Frontal cortex (tissue), 4 donors: Measurements from ENCODE around the gene TNRC6C. TPM values are rescaled to one million over a fixed set of nuclear protein-coding genes. Genes with fewer than 3 reads are reported as not detected.
A peak's percentile ranks its signal among the peaks of the same experiment; 100 is the strongest.

Source experiments
- DNase-seq, 2 donors: peaks; one replicate each; pipeline ENCODE4 v3.0.0; 2012; ENCODE audit warnings: low spot score in 2 of 2
- FAIRE-seq: peaks from 2 replicates; lab custom pipeline; 2012; peaks lifted over from hg19 to GRCh38; lab: Jason Lieb, UNC
- total RNA-seq: library from RNA; depleted of rRNA; stranded (reverse); fragments of >200 nt; gene quantifications from one replicate; pipeline ENCODE4 v1.2.3, GENCODE V29; 2014
- donor health status: control.
- donor health status: control.
- donor health status: control.

Gene TNRC6C
- total RNA-seq, 1 donor from 2014 or later: 26.9 TPM

DNA sequence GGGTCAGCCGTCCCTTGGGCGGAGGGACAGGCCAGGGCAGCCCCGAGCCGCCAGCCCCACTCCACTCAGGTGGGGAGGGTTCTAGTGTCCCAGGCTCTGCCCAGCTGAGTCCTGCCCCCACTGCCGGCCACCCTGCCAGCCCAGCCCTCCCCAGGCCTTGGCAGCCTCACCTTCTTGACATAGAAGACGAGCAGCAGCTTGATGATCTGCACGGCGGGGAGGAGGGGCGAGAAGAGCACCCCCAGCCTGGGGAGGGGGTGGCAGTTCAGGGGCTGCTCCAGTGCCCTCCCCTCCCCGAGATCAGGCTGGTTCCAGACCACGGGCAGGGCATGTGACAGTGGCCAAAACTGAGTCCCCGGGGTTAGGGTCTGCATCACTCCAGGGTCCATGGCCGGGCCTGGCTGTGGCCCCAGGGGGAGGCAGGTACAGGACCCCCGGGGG, 160.3 kb downstream of the TNRC6C start:
- DNase-seq (no peak), FAIRE-seq (no peak)

DNA sequence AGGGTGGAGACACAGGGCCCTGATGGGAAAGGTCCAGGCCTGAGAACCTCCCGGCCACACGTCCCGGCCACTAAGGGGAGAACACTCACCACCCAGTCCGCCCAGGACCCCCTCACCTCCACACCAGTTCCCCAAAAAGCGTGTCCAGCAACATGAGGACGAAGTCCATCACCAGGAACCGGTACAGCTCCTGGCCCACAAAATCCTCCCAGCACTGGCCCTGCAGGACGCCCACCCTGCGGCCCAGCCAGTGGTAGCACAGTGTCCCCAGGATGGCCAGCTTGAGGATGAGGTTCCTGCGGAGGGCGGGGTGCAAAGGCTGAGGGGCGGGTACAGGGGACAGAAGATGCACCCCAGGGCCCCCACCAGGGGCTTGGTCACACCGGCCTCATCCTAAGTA, 162.0 kb downstream of the TNRC6C start:
- FAIRE-seq (no peak), DNase-seq (no peak)

- FAIRE-seq (no peak), DNase-seq (no peak)
Observed at GRCh38 chr17:78120971-78121800, 162.7 kb downstream of the TNRC6C start.

DNA sequence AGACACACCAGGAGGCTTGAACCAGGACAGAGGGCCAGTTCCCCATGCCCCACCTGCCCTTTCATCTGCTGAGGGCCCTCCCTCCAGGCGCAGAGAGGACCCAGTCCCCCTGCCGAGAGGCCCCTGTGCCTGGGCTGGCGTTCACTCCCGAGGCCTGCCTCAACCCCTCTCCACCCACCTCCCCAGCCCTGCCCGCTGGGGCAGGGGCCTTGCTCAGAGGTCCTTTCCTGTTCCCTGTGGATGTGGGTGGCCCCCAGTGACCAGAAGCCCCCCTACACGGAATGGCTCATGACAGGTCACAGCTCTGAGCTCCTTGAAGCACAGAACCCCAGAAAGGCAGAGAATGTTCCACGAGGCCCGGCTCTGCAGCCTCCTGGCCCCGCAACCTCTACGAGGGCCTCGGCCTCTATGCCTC, 163.3 kb downstream of the TNRC6C start:
- no peak for FAIRE-seq

GRCh38 chr17:78122216-78122930, 163.9 kb downstream of the TNRC6C start:
- DNase-seq (no peak), FAIRE-seq (no peak)

More for the DNA sequence above, 163.3 kb downstream of the TNRC6C start:
- DNase-seq: no peak

DNA sequence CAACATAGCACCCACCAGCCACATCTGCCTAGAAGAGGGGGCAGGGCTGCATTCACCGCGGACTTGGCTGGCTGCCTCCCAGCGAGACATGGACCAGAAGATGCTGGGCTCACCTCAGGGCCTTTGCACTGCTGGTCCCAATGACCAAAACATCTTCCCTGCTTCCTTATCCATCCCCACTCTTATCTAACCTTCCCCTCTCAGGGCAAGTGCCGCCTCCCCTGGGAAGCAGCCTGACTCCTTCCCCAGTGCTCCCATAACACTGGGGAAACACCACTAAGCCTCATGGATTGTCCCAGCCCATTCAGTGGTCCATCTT, 164.4 kb downstream of the TNRC6C start:
- FAIRE-seq: no peak
- DNase-seq: no peak

- no peak for FAIRE-seq
- DNase-seq: no peak
Observed at GRCh38 chr17:78123258-78123929, 164.9 kb downstream of the TNRC6C start.

DNA sequence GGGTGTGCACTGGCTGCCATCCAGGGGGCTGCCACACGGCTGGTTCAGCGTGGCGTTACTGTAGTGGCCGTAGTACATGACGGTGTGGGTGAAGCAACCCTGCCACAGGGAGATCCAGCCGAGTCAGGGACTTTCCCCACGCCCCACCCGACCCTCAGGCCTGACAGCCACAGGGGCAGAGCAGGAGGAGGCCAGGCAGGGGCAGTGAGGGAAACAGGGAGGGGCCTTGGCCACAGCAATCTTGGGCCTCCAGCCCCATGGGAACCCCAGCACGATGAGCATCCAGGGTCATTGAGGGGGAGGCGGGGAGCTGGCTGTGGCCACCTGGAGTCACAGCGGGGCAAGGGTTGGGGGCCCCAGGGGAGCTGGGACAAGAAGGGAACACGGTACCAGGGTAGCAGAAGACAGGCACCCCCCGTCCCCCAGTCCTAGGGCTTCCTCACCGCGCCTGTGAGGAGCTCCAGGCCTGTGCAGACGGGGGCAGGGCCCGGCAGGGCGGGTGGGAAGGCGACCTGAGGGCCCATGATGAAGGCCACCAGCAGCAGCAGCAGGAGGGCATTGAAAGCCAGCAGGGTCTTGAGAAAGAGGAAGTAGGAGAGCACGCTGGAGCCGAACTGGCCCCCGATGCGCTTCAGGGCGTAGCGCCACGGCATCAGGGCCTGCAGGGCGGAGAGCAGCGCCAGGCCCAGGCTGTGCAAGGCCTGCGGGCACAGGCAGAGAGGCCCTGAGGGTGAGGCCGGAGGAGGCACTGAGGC, 165.8 kb downstream of the TNRC6C start:
- FAIRE-seq (no peak), DNase-seq (no peak)

DNA sequence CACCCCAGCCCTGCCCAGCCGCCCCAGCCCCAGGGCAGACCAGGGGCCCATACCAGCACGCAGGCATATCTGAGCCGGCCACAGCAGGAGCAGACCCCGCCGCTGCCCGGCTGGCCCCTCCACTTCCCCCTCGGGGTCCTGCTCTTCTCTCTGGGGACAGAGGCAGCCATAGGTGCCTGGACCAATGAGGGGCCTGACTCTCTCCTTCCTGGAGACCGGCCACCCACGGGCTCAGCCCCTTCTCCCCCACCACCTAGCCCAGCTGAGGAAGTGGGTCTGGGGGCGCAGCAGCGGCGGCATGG, 166.3 kb downstream of the TNRC6C start:
- FAIRE-seq: no peak
- no peak for DNase-seq

DNA sequence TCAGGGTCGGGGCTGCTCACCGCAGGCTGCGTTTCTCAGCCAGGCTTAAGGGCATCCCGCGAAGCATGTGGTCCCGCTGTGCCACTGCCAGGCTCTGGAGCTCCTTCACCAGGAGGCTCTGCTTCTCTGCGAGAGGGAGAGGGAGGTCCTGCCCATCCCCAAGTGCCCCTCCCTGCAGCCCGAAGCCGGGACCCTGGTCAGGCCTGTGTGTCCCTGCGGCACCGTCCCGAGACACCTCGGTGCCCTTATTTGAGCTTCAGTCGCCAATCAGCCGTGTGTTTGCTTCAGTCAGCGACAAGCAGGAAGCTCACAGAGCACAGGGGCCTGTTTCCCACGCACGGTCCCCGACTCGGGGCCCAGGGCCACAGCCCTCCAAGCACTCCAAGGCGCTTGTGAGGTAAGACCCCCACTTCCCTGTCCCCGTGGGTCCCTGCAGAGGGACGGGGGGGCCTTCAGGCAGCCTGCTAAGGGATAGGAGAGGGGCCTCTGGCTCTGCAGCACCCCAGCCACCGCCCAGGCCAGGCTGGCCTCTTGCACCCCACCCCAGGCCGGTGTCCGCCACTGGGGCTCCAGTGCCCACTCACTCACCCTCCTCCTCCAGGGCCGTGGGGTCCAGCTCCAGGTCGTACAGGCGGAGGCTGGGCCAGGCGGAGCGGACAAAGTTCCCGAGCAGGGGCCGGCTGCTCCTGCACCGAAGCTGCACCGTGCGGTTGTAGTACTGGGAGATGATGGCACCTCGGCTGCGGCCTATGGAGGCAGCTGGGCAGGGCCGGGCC, 166.8 kb downstream of the TNRC6C start:
- no peak for FAIRE-seq

DNA sequence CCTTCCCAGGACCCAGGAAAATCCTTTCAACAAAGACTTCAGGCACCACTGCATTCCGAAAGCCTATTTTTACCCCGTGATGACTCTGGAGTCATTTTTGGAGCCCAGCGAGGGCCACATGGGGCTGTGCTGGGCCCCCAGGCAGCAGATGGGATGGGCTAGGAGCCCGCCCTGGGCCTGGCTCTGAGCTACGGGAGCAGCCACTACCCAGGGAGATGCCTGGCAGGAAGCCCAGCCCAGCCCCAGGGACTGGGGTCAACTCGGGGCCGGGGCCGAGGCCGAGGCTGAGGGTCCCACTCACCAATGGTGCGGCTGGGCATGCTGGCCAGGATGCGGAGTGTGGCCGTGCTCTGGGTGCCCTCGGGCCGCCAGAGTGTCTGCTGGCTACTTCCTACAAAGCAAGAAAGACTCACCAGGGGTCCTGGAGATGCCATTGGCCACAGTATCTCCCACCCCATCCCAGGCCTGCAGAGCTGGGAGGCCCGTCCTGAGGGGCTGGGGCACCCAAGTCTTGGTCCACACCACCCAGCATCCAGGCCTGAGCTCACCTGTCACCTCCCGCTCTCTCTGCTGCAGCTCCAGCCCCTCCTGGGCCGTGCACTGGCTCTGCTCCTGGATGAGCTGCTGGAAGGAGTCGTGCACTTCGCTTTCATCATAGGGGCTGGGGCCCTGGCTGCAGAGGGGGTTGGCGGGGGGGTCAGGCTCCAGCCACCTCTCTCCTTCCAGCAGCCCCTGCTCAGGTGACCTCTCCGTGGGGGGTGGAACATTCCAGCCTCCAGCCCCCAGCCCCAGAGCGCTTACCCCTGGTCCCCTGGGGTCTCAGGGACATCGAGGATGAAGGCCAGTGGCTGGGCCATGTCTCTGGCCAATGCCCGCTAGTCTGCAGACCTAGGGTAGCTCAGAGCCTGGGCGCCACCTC, 167.7 kb downstream of the TNRC6C start:
- no peak for FAIRE-seq

More for the DNA sequence above, 166.8 kb downstream of the TNRC6C start:
- DNase-seq: no peak

GRCh38 chr17:78126895-78127238, 168.4 kb downstream of the TNRC6C start:
- FAIRE-seq (no peak), DNase-seq (no peak)

More for the DNA sequence above, 167.7 kb downstream of the TNRC6C start:
- no peak for DNase-seq

DNA sequence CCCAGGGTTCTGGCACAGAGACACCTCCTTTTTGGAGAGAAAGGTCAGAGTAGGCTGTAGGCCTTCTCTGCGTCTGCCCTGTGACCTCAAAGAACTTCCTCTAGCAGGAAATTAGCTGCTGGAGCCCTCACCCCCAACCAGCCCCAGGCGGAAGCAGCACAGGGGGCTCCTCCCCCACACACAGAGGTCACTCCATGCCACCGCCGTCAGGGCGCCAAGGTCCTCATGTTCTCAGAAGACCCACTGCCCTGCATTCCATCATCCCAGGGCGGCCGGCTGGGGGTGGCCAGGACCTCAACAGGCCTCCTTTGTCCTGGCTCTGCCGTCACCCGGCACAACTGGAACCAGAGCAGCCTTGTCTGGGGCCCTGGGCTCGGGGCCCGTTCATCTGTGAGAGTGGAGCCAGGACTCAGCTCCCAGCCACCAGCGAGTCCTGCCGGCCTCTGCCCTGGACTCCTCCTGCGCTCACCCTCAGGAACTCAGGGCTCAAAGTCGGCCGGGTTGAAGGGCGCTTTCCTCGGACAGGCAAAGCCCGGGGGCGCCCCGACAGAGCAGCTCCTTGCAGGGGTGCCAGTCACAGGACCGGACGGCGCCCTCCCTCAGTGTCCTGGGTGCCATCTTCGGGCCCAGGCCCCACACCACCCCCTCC, 168.9 kb downstream of the TNRC6C start:
- DNase-seq: peak; percentile 82 to 87
- FAIRE-seq: no peak

- DNase-seq: peak; percentile 63 to 81
- FAIRE-seq: no peak
Observed at GRCh38 chr17:78127888-78128550, 169.5 kb downstream of the TNRC6C start.

- DNase-seq (peak; percentile 89 to 90), FAIRE-seq (no peak)
Observed at GRCh38 chr17:78128551-78129350, 170.2 kb downstream of the TNRC6C start, which contains the start of gene TMC6. TMC6 (minus strand) TSS chr17:78128755; CDS start chr17:78126832, 1,923 bp downstream.

- FAIRE-seq: no peak
- no peak for DNase-seq
Observed at GRCh38 chr17:78129351-78130089, 171.0 kb downstream of the TNRC6C start.
